GM12872 (cell line): Measurements from ENCODE around the gene HEATR5B.

Experiments
- TF ChIP-seq, protein P1 (sequence below): IDR thresholded peaks from 3 replicates; pipeline ENCODE4 v1.5.1; 2011; ENCODE audit warnings: low read depth, mild to moderate bottlenecking, low read length, moderate library complexity; ENCODE audit not compliant: insufficient read depth

Gene HEATR5B

DNA sequence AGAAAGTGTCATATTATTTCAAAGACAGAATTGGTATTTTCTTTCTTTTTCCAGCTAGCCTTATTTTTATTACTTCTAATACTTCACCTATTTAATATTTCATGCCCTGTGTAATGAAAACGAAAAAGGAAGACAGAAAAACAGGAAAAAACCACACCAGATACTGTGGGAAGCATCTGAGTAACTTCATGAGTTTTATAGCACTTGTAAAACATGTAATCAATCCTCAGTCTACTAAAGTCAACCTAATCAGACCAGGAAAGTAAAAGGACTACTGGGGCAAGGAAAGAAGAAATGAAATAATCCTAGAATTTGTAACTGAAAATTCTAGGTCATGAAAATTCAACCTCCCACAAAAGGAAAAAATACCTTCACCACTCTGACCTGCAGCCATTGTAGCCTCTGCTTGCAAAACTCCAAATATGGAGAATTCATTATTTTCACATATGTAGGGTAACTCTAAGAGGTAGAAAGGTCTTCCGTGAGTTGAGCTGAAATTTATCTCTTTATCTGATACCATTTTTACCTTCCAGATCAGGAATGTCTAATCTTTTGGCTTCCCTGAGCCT, 83.1 kb downstream of the HEATR5B start:
- TF ChIP-seq, protein P1, sequence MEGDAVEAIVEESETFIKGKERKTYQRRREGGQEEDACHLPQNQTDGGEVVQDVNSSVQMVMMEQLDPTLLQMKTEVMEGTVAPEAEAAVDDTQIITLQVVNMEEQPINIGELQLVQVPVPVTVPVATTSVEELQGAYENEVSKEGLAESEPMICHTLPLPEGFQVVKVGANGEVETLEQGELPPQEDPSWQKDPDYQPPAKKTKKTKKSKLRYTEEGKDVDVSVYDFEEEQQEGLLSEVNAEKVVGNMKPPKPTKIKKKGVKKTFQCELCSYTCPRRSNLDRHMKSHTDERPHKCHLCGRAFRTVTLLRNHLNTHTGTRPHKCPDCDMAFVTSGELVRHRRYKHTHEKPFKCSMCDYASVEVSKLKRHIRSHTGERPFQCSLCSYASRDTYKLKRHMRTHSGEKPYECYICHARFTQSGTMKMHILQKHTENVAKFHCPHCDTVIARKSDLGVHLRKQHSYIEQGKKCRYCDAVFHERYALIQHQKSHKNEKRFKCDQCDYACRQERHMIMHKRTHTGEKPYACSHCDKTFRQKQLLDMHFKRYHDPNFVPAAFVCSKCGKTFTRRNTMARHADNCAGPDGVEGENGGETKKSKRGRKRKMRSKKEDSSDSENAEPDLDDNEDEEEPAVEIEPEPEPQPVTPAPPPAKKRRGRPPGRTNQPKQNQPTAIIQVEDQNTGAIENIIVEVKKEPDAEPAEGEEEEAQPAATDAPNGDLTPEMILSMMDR, result no peak

DNA sequence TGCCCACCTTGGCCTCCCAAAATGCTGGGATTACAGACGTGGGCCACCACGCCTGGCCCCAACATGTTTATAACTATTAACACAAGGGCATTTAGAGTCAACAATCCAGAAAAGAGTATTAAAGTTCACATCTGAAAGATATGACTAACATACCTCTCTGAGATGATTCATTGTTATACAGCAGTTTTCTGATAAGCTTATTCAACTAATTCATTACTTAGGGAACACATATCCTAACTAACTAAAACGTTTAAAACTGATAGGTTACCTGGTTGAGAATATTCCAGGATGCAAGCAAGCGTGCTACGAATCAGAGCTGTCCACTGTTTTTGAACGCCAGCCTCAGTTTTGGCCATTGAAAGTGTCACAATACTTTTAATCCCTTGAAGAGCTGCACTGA, 83.9 kb downstream of the HEATR5B start:
- TF ChIP-seq, protein P1, result no peak

DNA sequence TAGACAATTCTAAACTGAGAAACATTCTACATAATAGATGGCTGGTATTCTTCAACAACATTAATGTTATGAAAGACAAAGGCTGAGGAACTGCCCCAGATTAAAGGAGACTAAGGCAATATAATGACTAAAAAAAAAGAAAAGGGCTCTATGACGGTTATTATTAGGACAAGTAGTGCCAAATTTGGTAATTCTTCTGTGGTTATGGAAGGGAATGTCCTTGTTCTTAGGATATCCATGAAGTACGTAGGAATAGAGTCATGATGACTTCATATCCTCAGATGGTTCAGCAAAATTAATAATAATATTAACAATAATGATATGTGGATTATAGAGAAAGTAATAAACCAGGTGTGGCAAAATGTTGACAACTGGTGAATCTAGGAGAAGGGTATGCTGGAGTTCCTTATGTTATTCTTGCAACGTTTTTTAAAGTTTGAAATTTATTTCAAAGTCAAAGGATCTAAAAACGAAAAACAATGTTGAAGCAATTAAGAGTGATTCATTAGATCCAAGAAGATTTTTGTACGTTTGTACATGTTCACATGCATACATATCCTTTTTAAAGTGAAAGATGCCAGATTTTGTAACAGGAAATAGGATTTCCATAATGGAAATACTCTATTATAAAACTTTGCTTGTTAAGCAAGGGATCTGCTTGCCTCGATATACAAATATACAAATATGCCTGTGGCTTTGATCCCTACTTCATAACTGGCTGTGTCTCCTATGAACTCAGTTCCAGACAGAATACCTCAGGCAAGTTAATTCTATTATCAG, 90.1 kb downstream of the HEATR5B start:
- TF ChIP-seq, protein P1, result no peak

DNA sequence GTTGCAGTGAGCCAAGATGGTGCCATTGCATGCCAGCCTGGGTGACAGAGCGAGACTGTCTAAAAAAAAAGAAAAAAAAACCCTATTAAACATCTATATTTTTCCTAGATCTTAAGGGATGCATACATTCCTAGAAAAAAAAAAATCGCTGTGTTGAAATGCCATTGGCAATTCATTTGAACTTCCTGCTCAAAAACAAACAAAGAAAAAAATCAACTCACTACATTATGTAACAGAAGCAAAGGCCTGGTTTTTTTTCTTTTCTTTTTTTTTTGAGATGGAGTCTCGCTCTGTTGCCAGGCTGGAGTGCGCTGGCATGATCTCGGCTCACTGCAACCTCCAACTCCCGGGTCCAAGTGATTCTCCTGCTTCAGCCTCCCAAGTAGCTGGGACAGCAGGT, 96.2 kb downstream of the HEATR5B start:
- TF ChIP-seq, protein P1, result no peak

DNA sequence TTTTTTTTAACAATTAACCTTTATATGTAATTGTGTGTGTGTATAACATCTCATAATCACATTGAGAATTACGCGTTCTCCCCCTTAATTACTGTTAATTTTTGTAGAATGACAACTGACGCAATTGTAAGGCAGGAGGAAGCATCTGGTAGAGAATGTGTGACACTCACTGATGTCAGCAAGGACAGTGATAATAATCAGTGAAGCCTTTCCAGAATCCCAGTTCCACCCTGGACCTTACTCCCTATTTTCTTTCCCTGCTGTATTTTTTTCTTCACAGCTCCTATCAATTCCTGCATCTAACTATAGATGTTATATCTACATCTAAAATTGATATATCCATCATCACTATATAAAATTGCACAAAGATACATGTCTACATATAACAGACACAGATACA, 101.7 kb downstream of the HEATR5B start:
- TF ChIP-seq, protein P1, result no peak

DNA sequence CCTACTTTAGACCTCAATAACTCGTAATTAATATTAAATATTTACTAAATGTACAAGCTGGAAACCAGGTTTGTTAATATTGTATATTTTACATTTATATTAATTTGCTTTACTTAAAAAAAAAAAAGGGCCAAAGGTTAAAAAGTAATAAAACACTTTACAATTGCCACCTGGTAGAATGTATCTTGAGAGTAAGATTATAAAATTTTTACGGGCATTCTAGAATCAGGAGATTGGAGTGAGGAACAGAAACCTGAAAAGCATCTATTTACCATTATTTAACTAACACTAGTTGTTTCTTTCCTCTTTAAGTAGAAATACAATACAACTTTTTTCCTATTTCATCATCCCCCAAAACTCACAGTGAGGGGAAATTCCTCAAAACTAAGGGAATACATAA, 102.3 kb downstream of the HEATR5B start:
- TF ChIP-seq, protein P1, result no peak

DNA sequence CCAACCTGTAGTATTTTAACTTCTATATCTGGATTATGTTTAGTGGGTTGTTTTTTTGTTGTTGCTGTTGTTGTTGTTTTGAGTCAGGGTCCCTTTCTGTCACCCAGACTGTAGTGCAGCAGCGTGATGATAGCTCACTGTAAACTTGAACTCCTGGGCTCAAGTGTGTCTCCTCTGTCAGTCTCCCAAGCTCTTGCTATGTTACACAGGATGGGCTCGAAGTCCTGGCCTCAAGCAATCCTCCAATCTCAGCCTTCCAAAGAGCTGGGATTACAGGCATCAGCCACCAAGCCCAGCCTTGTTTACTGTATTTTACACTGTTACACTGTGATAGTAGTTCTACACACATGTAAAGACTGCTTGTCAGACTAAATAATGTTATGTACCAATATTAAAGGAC, 108.1 kb downstream of the HEATR5B start:
- TF ChIP-seq, protein P1, result no peak
